HL-60/S4 (cell line): ENCODE data around the gene ATG9A.
"Not testable (repeated sequence)": the region's sequence is repeated elsewhere in the genome, so short reads cannot be mapped to it uniquely, and the experiment has no call there.

Source experiments
- in situ Hi-C: fragments of 300-500 bp; cut with MboI; formaldehyde crosslinking; loops from 2 replicates; pipeline ENCODE4 v1.14.3; 2022; ENCODE audit warnings: low sequenced_read_pairs

The ATG9A gene

DNA sequence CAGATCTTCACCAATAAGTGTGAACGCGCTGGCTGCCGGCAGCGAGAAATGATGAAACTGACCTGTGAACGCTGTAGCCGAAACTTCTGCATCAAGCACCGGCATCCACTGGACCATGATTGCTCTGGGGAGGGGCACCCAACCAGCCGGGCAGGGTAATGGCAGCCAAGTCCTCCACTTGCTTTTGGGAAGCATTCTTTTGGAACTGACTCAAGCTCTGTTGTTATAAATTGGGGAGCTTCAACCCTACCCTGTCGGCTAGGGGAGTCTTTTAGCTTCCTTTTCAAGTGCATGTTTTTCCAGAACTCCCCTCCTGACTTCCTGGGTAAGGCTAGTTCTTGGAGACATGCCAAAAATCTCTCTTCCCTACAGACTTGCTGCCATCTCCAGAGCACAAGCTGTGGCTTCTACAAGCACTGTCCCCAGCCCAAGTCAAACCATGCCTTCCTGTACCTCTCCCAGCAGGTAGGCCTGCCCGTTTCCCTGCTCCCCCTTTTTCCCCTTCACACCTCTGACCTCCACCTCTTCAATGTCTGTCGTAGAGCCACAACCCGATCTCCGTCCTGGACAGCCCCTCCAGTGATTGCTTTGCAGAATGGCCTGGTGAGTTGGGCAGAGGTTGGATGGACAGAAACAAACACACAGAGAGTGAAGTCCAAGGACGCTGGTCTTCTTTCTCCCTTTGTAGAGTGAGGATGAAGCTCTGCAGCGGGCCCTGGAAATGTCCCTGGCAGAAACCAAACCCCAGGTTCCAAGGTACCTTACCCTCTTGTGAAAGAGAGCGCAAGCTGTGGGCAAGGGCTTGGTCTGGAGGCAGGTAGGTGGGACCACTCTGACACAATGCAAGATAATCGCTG lies 21.3 kb downstream of the ATG9A start:
- in situ Hi-C loops: no loop called here

DNA sequence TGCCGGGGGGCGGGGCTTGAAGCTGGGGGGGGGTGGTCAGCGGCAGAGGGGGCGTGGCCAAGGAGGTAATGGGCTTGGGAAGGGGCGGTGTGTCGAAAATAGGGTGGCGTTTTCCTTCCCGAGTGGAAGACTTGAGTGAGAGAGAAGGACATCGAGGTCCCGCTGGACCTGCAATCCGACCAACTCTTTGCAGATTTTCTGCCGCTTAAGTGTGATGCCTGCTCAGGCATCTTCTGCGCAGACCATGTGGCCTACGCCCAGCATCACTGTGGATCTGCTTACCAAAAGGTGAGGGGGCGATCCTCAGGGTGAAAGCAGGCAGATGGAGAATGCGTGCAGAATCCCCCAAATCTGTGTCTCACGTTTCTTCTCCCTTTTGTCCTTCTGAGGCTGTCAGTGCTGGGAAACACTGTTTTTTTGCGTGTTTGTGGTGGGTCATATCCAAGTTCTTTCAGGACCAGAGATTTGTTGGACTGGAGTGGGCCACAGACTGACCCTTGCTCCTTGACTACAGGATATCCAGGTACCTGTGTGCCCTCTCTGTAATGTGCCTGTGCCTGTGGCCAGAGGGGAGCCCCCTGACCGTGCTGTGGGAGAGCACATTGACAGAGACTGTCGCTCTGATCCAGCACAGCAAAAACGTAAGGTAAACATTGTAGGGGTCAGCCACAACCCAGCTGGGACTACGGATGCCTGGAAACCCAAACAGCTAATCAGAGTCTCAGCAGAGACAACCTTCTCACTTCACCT lies 22.1 kb downstream of the ATG9A start:
- in situ Hi-C loops: no loop called here

DNA sequence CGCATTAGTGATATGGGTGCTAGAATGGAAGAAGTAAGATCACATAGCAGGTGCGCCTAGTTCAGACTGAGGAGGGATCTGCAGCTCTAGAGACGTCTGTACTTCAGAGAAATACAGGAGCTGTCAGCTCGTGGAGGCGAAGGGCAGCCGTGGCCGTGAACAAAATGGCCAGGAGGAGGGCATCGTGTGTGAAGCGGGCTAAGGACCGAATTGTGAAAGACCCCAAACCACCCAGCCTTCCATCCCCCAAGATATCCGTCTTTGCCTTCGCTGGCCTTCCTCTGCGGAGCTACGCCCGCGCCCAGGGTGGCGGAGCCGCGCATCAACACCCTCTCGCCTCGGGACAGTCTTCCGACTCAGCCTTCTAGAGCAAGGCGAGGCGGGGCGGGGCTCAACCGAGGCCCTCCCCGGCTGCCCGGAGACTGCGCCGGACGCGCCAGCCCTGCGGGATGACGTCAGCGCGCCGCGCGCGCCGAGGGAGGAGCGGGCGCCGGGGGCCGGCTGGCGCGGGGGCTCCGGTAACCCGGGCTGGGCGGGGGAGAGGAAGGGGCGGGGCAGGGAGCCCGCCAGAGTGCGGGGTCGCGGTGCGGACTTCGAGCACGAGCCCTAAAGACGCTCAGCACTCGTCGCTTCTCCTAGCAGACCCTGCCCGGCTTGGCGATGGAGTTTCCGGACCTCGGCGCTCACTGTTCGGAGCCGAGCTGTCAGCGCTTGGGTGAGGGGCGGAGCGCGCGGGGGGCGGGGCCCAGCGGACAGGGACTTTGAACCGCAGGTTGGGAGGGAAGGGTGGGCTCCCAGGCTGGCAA lies 22.9 kb downstream of the ATG9A start, which contains the start of gene ZFAND2B:
Gene ZFAND2B (plus strand): TSS at position 455 of the 806 bp plus-strand sequence. CDS start 206 bp downstream, at position 661.
- in situ Hi-C loops: no loop called here

DNA sequence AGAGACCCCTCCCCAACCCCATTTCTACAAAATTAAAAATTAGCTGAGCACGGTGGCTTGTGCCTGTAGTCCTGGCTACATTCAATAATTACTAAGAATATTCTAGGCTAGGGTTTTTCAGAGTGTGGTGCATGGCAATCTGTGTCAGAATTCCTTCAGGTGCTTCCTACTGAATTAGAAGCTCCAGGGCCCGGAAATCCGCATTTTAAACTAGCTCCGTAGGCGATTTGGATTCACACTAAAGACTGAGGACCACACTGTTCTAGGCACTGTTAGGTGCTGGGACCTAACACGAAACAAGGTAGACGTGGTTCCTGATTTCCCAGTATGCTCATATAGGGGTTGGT lies 23.5 kb downstream of the ATG9A start:
- in situ Hi-C loops: no loop called here

DNA sequence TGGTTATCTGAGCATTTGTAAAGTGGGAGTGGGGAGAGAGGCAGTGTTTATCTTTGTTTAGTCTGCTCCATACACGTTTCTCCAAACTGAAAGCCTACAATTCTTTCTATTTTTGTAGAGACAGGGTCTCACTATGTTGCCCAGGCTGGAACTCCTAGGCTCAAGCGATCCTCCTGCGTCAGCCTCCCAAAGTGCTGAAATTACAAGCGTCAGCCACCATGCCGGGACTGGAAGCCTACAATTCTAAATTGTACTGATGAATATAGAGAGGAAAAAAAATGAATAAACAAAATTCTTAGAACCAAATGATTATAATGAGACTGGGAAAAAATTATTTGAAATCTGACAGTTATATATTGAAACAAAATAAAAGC lies 24.3 kb downstream of the ATG9A start:
- in situ Hi-C loops: no loop called here

DNA sequence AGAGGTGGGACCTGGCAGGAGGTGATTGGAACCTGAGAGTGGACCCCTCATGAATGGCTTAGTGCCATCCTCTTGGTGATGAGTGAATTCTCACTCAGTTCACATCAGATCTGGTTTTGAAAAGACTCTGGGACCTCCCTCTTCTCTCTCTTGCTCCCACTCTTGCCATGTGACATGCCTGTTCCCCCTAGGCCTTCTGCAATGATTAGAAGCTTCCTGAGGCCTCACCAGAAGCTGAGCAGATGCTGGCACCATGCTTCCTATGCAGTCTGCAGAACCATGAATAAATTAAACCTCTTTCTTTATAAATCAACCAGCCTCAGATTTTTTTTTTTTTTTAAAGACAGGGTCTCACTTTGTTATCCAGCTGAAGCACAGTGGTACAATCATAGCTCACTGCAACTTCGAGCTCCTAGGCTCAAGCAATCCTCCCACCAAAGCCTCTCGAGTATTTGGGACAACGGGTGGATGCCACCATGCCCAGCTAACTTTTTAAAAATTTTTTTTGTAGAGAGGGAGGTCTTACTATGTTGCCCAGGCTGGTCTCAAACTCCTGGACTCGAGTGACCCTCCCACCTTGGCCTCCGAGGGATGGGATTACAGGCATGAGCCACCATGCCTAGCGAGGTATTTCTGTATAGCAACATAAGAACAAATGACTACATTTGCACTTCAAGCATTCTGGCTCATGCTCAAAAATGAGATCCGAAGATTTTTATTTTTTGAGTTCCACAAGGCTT lies 24.8 kb downstream of the ATG9A start:
- in situ Hi-C loops: no loop called here

DNA sequence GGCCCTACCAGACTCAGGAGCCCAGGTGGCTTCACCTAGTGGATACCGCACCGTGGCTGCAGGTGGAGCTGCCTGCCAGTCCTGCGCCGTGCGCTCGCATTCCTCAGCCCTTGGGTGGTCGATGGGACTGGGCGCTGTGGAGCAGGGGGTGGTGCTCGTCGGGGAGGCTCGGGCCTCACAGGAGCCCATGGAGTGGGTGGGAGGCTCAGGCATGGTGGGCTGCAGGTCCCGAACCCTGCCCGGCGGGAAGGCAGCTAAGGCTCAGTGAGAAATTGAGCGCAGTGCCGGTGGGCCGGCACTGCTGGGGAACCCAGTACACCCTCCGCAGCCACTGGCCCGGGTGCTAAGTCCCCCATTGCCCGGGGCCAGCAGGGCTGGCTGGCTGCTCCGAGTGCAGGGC lies 28.1 kb downstream of the ATG9A start:
- in situ Hi-C loops: not testable (repeated sequence)

DNA sequence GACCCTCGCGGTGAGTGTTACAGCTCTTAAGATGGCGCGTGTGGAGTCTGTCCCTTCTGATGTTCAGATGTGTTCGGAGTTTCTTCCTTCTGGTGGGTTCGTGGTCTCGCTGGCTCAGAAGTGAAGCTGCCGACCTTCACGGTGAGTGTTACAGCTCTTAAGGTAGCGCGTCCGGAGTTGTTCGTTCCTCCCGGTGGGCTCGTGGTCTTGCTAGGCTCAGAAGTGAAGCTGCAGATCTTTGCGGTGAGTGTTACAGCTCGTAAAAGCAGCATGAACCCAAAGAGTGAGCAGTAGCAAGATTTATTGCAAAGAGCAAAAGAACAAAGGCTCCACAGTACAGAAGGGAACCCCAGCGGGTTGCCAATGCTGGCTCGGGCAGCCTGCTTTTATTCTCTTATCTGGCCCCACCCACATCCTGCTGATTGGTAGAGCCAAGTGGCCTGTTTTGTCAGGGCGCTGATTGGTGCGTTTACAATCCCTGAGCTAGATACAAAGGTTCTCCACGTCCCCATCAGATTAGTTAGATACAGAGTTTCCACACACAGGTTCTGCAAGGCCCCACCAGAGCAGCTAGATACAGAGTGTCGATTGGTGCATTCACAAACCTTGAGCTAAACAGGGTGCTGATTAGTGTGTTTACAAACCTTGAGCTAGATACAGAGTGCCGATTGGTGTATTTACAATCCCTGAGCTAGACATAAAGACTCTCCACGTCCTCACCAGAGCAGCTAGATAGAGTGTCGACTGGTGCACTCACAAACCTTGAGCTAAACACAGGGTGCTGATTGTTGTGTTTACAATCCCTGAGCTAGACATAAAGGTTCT lies 28.7 kb downstream of the ATG9A start:
- in situ Hi-C loops: not testable (repeated sequence)

DNA sequence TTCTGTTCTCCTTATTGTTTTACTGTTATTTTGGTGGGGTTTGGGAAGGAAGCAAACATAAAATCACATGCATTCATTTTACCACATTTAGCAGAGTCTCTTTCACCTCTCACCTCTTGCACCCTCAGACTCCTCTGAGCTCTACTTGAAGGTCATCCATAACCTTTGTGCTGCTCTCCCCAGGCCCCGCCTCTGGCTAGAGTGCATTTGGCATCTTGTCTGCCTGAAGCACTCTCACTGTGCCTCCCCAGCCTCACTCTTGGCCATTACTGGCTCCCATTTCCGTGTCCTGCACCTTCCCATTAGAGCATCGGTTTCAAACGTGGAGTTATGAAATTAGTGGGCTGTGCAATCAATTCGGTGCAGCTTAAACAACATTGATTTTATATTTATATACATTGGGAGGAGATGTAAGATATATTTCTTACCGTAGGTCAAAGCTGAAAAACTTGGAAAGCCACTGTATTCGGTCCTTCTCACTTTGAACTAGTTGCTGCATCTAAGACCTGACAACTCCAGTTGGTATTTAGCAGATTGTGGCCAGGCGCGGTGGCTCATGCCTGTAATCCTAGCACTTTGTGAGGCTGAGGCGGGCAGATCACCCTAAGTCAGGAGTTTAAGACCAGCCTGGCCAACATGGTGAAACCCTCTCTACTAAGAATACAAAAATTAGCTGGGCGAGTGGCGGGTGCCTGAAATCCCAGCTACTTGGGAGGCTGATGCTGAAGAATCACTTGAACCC lies 29.8 kb downstream of the ATG9A start:
- in situ Hi-C loops: no loop called here

DNA sequence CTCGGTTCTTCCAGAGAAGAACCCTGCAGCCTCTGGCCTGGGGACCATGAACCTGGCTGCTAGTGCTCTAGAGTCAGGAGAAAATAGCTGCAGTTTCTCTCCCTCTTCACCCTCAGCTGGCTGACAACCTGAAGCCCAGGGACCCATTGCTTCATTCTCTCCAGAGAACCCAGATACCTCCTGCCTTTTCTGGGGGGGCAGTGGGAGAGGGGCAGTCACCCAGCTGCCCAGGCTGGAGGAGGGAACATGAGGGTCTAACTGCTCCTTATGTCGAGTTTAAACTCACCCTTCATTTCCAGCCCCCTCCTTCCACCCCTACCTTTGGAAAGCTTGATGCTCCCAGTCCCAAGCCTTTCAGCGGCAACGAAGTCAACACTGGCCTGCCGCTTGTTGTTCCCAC lies 30.5 kb downstream of the ATG9A start:
- in situ Hi-C loops: no loop called here

DNA sequence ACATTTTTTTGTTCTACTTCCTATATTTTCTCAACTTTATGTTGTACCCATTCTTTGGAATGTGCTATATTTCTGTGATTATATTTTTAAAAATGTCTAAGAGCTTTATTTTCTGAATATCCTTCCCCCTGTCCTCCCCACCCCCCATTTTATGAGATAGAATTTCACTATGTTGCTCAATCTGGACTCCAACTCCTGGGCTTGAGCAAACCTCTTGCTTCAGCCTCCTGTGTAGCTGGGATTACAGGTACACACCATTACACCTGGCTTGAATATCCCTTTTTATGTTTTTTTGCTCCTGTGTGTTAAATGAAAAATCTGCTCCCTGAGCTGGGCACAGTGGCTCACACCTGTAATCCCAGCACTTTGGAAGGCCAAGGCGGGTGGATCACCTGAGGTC lies 32.0 kb downstream of the ATG9A start:
- in situ Hi-C loops: no loop called here

DNA sequence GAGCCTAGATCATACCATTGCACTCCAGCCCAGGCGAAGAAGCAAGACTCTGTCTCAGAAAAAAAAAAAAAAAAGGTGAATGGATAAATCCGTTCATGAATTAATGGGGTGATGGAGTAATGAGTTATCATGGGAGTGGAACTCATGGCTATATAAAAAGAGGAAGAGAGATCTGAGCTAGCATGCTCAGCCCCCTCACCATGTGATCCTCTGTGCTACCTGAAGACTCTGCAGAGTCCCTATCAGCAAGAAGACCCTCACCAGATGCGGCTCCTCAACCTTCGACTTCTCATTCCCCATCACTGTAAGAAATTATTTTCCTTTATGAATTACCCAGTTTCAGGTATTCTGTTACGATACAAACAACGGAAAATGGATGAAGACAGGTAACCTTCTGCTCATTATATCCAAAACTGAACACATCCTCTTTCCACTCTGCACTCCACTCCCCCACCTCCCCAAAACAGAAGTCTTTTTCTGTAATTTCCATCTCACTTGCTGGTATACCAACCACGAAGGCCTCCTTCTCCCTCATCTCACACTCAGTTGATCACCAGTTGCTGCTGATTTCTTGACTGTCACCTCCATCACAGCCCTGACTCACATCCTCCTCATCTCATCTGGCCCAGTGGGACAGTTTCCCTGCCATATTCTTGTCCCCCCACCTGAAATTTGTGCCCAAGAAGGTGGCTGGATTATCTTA lies 42.5 kb downstream of the ATG9A start:
- in situ Hi-C loops: no loop called here

DNA sequence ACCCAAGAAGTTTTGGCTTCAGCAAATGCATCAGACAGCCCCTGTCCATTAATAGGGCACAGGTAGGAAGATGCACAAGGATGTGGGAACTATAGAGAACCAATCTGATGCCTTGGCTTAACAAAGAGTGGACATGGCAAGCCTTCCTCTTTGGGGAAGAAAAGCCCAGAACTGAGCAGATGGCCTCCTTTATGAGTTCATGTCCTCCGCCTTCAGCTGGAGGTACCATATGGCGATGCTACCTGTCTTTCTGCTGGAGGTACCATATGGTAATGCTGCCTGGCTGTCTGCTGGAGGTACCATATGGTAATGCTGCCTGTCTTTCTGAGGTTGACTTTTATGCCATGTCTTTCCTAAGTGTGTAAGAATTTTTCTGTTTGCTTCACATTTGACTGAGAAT lies 45.3 kb downstream of the ATG9A start:
- in situ Hi-C loops: no loop called here

DNA sequence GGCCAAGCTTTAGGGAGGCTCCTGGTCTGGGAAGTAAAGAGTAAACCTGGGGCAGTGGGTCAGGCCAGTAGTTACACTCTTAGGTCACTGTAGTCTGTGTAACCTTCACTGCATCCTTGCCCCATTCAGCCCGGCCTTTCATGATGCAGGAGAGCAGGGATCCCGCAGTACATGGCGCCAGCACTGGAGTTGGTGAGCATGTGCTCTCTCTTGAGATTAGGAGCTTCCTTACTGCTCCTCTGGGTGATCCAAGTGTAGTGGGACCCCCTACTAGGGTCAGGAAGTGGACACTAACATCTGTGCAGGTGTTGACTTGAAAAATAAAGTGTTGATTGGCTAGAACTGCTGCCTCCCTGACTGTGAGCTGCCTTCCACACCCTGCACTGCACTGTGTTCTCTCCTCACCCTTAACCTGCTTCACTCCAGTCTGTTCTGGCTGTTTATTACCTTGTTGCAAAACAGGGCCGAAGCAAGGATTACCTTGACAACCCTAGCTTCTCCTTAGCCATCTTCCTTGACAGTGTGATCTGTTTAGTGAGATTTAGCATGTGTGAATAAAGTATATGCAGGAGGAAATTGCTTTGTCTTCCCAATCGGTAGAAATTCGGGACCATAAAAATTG lies 46.2 kb downstream of the ATG9A start:
- in situ Hi-C loops: no loop called here

DNA sequence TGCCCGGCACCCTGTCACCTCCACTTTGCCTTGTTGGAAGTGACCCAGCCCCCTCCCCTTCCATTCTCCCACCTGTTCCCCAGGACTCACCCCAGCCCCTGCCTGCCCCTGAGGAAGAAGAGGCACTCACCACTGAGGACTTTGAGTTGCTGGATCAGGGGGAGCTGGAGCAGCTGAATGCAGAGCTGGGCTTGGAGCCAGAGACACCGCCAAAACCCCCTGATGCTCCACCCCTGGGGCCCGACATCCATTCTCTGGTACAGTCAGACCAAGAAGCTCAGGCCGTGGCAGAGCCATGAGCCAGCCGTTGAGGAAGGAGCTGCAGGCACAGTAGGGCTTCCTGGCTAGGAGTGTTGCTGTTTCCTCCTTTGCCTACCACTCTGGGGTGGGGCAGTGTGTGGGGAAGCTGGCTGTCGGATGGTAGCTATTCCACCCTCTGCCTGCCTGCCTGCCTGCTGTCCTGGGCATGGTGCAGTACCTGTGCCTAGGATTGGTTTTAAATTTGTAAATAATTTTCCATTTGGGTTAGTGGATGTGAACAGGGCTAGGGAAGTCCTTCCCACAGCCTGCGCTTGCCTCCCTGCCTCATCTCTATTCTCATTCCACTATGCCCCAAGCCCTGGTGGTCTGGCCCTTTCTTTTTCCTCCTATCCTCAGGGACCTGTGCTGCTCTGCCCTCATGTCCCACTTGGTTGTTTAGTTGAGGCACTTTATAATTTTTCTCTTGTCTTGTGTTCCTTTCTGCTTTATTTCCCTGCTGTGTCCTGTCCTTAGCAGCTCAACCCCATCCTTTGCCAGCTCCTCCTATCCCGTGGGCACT lies 46.9 kb downstream of the ATG9A start:
- in situ Hi-C loops: no loop called here

DNA sequence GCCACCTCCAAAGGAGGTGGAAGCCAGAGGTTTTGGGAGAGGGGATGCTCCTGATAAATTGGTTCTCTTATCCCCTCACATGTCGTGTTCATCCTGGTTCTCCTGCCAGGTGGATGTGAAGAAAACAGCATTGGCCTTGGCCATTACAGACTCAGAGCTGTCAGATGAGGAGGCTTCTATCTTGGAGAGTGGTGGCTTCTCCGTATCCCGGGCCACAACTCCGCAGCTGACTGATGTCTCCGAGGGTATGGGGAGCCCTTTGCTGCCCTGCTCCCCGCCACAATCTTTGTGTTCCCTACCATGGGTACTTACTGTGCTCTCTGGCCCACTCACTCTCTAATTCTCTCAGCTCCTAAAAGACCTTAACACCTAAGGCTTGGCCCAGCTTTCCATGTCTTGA lies 47.9 kb downstream of the ATG9A start:
- in situ Hi-C loops: no loop called here

DNA sequence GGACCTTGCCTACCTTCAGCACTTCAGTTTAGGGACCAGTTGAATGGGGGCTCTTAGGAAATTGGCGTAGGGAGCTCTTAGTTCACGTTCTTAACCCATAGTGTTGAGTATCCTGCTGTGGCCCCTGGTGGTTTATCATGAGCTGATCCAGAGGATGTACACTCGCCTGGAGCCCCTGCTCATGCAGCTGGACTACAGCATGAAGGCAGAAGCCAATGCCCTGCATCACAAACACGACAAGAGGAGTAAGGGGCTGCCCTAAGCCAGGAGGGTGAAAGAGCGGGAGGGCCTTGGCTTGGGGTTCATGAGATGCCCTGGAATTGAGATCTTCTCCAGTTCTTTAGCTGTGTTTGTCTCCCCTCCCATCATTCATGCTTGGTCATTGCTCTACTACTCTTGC lies 48.5 kb downstream of the ATG9A start:
- in situ Hi-C loops: no loop called here
